Islet precursor cell (in vitro differentiated cells): ENCODE measurements around the gene RFPL4A.
"Not testable (repeated sequence)": the region's sequence is repeated elsewhere in the genome, so short reads cannot be mapped to it uniquely, and the experiment has no call there.

Experiments used
- DNase-seq: peaks from one replicate; pipeline ENCODE4 v3.0.0-alpha.2; 2018

Gene RFPL4A

DNA sequence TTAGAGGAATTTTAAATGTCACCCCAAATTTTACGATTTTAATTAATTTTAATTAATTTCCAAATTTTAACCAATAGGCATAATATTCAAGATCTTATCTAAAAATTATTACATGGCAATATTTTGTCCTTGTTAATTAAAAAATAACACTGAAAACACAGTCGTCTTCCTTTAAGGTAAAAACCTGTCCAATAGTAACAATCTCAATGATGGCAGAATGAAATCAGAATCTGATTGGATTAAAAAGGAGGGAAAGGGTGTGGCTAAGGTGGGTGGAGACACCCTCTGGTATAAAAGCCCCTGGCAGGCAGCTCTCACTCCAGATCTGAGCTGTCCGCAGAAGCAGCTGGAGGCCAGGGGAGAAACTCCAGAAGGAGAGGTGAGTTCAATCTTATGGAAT, at the start of gene RFPL4A:
TSS of gene RFPL4A (plus strand) at position 301 of the 400 bp plus-strand sequence. CDS start 2,704 bp downstream, outside the sequence.
- not testable (repeated sequence) for DNase-seq

- no peak for DNase-seq
Measured at GRCh38 chr19:55711719-55712118, 47.2 kb upstream of the RFPL4A start.

GRCh38 chr19:55712804-55713631, 45.9 kb upstream of the RFPL4A start:
- DNase-seq = no peak

DNA sequence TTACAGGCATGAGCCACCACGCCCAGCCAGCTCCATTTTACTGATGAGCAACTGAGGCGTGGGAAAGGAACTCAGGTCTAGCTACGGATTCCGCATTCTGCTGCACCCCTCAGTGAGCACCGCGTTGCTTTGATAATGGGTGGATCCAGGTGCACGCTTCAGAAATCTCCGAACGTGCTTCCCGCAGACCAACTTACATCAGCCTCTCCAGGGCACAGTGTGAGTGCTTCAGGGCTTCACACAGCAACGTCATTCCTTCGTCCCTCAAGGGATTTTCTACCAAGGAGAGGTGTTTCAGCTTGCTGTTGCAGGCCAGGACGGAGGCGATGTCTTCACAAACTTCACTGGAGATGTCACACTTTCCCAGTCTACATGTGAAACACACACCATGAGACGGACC, 42.4 kb upstream of the RFPL4A start:
- no peak for DNase-seq

DNA sequence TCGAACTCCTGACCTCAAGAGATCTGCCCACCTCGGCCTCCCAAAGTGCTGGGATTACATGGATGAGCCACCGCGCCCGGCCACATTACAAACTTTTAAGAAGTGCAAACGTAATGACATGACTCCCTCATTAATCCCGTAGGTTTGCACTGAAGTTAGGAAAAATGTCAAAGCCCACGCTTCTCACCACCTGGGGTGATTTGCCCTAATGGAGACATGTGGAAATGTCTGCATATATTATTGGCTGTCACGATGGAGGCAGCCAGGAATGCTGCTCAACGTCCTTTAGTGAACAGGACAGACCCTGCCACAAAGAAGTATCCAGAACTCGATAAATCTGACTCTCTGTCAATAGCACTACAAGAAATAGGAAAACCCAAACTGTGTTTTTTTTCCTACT, 41.6 kb upstream of the RFPL4A start:
- no peak for DNase-seq

DNA sequence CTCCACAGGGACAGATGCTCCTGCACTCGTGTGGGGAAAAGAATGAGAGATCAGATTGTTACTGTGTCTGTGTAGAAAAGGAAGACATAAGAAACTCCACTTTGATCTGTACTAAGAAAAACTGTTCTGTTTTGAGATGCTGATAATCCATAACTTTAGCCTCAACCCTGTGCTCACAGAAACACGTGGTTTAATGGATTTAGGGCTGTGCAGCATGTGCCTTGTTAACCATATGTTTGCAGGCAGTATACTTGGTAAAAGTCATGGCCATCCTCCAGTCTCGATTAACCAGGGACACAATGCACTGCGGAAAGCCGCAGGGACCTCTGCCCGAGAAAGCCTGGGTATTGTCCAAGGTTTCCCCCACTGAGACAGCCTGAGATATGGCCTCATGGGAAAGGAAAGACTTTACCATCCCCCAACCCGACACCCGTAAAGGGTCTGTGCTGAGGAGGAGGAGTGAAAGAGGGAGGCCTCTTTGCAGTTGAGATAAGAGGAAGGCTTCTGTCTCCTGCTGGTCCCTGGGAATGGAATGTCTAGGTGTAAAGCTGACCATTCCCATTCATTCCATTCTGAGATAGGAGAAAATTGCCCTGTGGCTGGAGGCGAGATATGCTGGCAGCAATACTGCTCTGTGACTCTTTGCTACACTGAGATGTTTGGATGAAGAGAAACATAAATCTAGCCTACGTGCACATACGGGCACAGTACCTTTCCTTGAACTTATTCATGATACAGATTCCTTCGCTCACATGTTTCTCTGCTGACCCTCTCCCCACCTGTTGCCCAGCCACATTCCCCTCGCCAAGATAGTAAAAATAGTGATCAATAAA, 40.8 kb upstream of the RFPL4A start:
- DNase-seq = not testable (repeated sequence)

DNA sequence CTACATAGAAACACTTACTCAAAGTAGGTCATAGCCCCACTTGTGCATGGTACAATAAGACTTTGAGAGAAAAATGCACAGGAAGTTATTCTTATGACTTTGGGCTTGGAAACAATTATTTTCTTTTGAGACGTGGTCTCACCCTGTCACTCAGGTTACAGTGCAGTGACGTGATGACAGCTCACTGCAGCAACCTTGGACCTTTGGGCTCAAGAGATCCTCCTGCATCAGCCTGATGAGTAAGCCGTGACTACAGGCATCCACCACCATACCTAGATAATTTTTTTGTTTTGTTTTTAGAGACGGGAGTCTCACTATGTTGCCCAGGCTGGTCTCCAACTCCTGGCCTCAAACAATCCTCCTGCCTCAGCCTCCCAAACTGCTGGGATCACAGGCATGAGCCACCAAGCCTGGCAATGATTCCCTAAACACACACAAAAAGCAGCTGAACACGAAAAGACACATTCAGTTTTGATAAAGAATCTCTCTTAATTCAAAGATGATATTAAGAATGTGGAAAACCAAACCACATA, 38.6 kb upstream of the RFPL4A start:
- DNase-seq = no peak

DNA sequence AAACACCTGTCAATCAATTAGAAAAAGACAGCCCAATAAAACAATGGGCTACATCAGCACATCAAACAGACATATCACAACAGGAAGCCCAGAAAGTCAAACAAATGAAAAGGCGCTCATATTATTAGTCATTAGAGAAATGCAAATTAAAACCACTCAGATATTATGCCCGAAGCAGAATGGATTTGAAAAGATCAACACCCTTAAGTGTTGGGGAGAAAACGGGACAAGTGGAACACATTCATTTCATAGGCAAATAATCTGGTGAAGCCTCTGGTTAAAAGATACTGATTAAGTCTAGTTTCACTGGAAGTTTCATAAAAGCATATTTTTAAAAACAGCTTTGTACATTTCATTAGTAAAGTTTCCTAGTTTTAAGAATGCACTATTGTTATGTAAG, 38.1 kb upstream of the RFPL4A start:
- DNase-seq = no peak

GRCh38 chr19:55723491-55723890, 35.4 kb upstream of the RFPL4A start:
- DNase-seq = no peak

- not testable (repeated sequence) for DNase-seq
Measured at GRCh38 chr19:55730378-55730777, 28.5 kb upstream of the RFPL4A start.

DNA sequence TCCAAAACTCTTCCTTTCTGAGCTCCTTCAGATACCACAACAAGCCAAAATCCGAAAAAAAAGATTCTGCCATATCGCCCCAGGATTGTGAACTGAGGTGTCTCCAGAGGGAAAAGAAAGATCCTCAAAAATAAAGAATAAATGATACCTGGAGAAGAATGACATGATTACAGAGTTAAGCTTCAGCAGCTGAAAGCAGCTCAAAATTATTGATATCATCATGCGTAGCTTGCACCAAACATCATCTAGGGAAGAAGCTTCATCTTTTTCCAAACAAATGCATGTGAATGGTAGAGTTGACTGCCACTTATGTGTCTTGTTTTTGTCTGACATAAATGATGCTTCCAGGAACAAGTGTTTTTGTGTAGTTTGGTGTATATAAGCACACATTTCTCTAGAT, 20.6 kb upstream of the RFPL4A start, which contains the start of gene NLRP9:
TSS of gene NLRP9 (minus strand) at position 101 of the 400 bp plus-strand sequence. CDS start at position 73, 28 bp downstream.
- no peak for DNase-seq

- no peak for DNase-seq
Measured at GRCh38 chr19:55750715-55751114, 8.2 kb upstream of the RFPL4A start.

- DNase-seq = no peak
Measured at GRCh38 chr19:55753401-55753800, 5.5 kb upstream of the RFPL4A start.

DNA sequence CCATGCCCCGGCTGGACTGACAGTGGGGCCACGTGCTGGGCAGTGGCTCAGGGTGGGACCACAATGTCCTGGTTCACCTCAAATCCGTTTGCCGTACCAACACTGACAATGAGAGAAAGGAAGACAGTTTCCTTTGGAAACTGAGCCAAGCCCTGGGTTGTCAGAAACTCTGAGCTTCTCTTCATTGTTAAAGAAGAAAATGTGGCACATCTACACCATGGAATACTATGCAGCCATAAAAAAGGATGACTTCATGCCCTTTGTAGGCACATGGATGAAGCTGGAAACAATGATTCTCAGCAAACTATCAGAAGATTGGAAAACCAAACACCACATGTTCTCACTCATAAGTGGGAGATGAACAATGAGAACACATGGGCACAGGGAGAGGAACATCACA, 2.1 kb upstream of the RFPL4A start:
- DNase-seq = not testable (repeated sequence)

- DNase-seq = no peak
Measured at GRCh38 chr19:55766466-55766865, 7.6 kb downstream of the RFPL4A start.

DNA sequence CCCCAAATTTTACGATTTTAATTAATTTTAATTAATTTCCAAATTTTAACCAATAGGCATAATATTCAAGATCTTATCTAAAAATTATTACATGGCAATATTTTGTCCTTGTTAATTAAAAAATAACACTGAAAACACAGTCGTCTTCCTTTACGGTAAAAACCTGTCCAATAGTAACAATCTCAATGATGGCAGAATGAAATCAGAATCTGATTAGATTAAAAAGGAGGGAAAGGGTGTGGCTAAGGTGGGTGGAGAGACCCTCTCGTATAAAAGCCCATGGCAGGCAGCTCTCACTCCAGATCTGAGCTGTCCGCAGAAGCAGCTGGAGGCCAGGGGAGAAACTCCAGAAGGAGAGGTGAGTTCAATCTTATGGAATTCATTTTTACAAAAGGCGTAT, 9.9 kb downstream of the RFPL4A start, which contains the start of gene RFPL4AL1:
TSS of gene RFPL4AL1 (plus strand) at position 301 of the 400 bp plus-strand sequence. CDS start 2,687 bp downstream, outside the sequence.
- DNase-seq = not testable (repeated sequence)

- DNase-seq = not testable (repeated sequence)
Measured at GRCh38 chr19:55769632-55770031, 10.7 kb downstream of the RFPL4A start.

DNA sequence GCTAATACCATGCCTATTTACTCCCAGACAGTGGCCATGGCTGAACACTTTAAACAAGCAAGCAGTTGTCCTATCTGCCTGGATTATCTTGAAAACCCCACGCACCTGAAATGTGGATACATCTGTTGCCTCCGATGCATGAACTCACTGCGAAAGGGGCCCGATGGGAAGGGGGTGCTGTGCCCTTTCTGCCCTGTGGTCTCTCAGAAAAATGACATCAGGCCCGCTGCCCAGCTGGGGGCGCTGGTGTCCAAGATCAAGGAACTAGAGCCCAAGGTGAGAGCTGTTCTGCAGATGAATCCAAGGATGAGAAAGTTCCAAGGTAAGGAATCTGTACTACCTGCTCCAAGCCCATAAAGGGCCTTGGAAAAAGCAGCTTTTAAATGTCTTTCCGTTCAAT, 18.6 kb downstream of the RFPL4A start:
- no peak for DNase-seq

DNA sequence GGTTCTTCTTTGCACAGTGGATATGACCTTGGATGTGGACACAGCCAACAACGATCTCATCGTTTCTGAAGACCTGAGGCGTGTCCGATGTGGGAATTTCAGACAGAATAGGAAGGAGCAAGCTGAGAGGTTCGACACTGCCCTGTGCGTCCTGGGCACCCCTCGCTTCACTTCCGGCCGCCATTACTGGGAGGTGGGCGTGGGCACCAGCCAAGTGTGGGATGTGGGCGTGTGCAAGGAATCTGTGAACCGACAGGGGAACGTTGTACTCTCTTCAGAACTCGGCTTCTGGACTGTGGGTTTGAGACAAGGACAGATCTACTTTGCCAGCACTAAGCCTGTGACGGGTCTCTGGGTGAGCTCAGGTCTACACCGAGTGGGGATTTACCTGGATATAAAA, 19.4 kb downstream of the RFPL4A start:
- DNase-seq = no peak

GRCh38 chr19:55781112-55781511, 22.2 kb downstream of the RFPL4A start:
- DNase-seq = no peak

DNA sequence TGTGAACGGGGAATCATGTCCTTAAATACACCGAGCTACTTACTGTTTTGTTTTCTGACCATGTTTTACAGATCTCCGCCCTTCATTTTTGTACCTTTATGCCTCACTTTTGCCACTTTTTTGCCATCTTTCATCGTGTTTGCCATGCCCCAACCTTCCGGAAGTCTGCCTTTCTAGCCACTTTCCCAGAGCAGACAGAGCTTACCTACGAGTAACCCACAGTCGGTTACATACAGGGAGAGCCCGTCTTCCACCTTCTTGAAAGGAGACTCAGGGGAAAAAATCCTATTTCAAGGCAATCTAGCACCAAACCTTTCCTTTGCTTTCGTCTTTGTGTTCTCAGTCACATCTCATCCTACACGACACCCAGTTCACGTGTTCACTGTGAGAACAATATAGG, 36.1 kb downstream of the RFPL4A start:
- no peak for DNase-seq

- DNase-seq = no peak
Measured at GRCh38 chr19:55801416-55801815, 42.5 kb downstream of the RFPL4A start.

GRCh38 chr19:55802281-55802680, 43.4 kb downstream of the RFPL4A start:
- no peak for DNase-seq
